Esophagus squamous epithelium (tissue), 5 donors: ENCODE data around the gene GSAP. TPM values are rescaled to one million over a fixed set of nuclear protein-coding genes. Genes with fewer than 3 reads are reported as not detected.
A peak's percentile ranks its signal among the peaks of the same experiment; 100 is the strongest.

Experiments
- DNase-seq: peaks from one replicate; lab custom pipeline; 2025; lab: John Stamatoyannopoulos, UW
- H3K27ac ChIP-seq, 4 donors: fragments of 200-600 bp; sonication (generic); one replicate each; pipeline ENCODE4 v1.5.1; 2016 to 2019; ENCODE audit warnings: mild to moderate bottlenecking in 1 of 4
- H3K27me3 ChIP-seq, 4 donors: fragments of 200-600 bp; sonication (generic); 1 replicate in 3 of 4; 2 replicates in 1 of 4; pipeline versions ENCODE4 v1.5.1 to v1.6.0; 2017 to 2021; ENCODE audit warnings: antibody characterized with exemption in 1 of 4
- H3K36me3 ChIP-seq, 3 donors: fragments of 200-600 bp; sonication (generic); one replicate each; pipeline ENCODE4 v1.5.1; 2016 to 2019
- H3K4me1 ChIP-seq, 3 donors: fragments of 200-600 bp; sonication (generic); one replicate each; pipeline ENCODE4 v1.5.1; 2017 to 2019
- H3K4me3 ChIP-seq, 4 donors: fragments of 200-600 bp; sonication (generic); 1 replicate in 3 of 4; 2 replicates in 1 of 4; pipeline ENCODE4 v1.5.1; 2016 to 2019; ENCODE audit warnings: mild to moderate bottlenecking in 2 of 4, moderate library complexity in 1 of 4
- H3K9me3 ChIP-seq, 3 donors: fragments of 200-600 bp; sonication (generic); one replicate each; pipeline ENCODE4 v1.5.1; 2016 to 2019
- POLR2A ChIP-seq, 4 donors: fragments of 450-650 bp; IDR thresholded peaks; one replicate each; pipeline ENCODE4 v1.6.1; 2017; ENCODE audit warnings: antibody characterized with exemption in 4 of 4, mild to moderate bottlenecking in 4 of 4, moderate library complexity in 3 of 4
- WGBS, 2 donors: methylation state at CpG; one replicate each; pipeline ENCODE4 v1.1.5; 2018; 5-methylcytosine and 5-hydroxymethylcytosine counted together
- intact Hi-C: fragments of 100-400 bp; cut with DNase I; formaldehyde crosslinking; loops from one replicate; pipeline ENCODE4 v1.15.0; 2022
- total RNA-seq, 4 donors: library from RNA; depleted of rRNA; stranded (reverse); fragments of >200 nt; gene quantifications; one replicate each; pipeline ENCODE4 v1.1.0, GENCODE V29; 2016
- TF ChIP-seq, protein P1 (sequence below), 6 experiments: fragments of 450-650 bp in 4 of 6; fragments of 200-600 bp in 2 of 6; sonication (generic) in 2 of 6; IDR thresholded peaks; one replicate each; pipeline ENCODE4 v1.5.1; 2016 to 2019; ENCODE audit warnings: antibody characterized with exemption in 6 of 6, mild to moderate bottlenecking in 4 of 6, moderate library complexity in 4 of 6
- donor health status: DM: yes; HTN: yes; CAD: no.

The GSAP gene
- total RNA-seq, 4 donors from 2014 or later = 5.7 to 22.5 (median 10.8) TPM

- no peak for DNase-seq
- intact Hi-C loops = no loop called here
- no peak overlapping the region for H3K4me3 ChIP-seq
- no peaks in the 10 kb centered on the region for H3K27me3 ChIP-seq
- H3K36me3 ChIP-seq = peaks cover 0 to 29% (median 0%) of the 10 kb centered on the region in 3 donors
- TF ChIP-seq POLR2A (IDR thresholded peaks at IDR 0.05) = no peak
- TF ChIP-seq, protein P1, sequence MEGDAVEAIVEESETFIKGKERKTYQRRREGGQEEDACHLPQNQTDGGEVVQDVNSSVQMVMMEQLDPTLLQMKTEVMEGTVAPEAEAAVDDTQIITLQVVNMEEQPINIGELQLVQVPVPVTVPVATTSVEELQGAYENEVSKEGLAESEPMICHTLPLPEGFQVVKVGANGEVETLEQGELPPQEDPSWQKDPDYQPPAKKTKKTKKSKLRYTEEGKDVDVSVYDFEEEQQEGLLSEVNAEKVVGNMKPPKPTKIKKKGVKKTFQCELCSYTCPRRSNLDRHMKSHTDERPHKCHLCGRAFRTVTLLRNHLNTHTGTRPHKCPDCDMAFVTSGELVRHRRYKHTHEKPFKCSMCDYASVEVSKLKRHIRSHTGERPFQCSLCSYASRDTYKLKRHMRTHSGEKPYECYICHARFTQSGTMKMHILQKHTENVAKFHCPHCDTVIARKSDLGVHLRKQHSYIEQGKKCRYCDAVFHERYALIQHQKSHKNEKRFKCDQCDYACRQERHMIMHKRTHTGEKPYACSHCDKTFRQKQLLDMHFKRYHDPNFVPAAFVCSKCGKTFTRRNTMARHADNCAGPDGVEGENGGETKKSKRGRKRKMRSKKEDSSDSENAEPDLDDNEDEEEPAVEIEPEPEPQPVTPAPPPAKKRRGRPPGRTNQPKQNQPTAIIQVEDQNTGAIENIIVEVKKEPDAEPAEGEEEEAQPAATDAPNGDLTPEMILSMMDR (IDR thresholded peaks at IDR 0.05) = no peak
- WGBS, 2 donors = 54 to 56% methylated on average over 2 of the region's 2 CpGs
- no peaks in the 10 kb centered on the region for H3K9me3 ChIP-seq
- peak overlapping the region in 2 of 4 donors; percentile 3 to 19 for H3K27ac ChIP-seq
- H3K4me1 ChIP-seq = peaks cover 0 to 75% (median 34%) of the 10 kb centered on the region in 3 donors
Measured at GRCh38 chr7:77313085-77313484, 103.1 kb downstream of the GSAP start.

GRCh38 chr7:77310982-77311381 is 105.2 kb downstream of the GSAP start:
- H3K4me1 ChIP-seq = peaks cover 7 to 79% (median 40%) of the 10 kb centered on the region in 3 donors
- peak overlapping the region in 1 of 4 donors; percentile 49 for H3K27ac ChIP-seq
- H3K9me3 ChIP-seq = no peaks in the 10 kb centered on the region
- no peak for TF ChIP-seq POLR2A (IDR thresholded peaks at IDR 0.05)
- TF ChIP-seq, protein P1 (IDR thresholded peaks at IDR 0.05) = no peak
- intact Hi-C loops = no loop called here
- no peaks in the 10 kb centered on the region for H3K27me3 ChIP-seq
- DNase-seq = no peak
- H3K4me3 ChIP-seq = no peak overlapping the region
- peaks cover 0 to 29% (median 0%) of the 10 kb centered on the region in 3 donors for H3K36me3 ChIP-seq
- WGBS, 2 donors = 70 to 73% methylated on average over 5 of the region's 5 CpGs

DNA sequence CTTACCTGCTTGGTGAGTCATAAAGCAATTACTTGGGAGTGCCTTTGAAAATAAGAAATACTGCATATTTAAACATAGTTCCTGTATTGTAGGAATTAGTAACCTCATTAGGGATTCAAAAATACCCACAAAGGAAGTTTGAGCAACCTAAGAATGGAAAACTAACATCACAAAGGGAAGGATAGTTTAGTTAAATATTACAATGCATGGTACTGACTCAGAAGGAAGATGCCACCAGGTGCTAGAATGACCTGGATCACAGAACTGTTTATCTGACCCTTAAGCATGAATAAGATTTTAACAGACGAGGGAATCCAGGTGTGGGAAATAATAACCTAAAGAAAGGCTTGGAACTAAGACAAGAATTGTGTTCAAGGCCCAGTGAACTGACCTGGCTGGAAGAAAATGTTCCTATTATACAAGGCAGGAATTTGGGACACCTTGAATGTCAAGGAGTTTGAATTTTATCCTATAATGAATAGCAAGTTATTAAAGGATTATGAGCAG is 106.4 kb downstream of the GSAP start:
- no peaks in the 10 kb centered on the region for H3K27me3 ChIP-seq
- TF ChIP-seq, protein P1 (IDR thresholded peaks at IDR 0.05) = no peak
- no peak for TF ChIP-seq POLR2A (IDR thresholded peaks at IDR 0.05)
- no peak for DNase-seq
- no peak overlapping the region for H3K4me3 ChIP-seq
- H3K4me1 ChIP-seq = peaks cover 7 to 69% (median 38%) of the 10 kb centered on the region in 3 donors
- WGBS, 2 donors = 33 to 38% methylated on average over 1 of the region's 1 CpG
- H3K27ac ChIP-seq = peak overlapping the region; percentile 49 to 65 (median 58)
- no peaks in the 10 kb centered on the region for H3K9me3 ChIP-seq
- intact Hi-C loops = no loop called here
- peaks cover 0 to 27% (median 0%) of the 10 kb centered on the region in 3 donors for H3K36me3 ChIP-seq

DNA sequence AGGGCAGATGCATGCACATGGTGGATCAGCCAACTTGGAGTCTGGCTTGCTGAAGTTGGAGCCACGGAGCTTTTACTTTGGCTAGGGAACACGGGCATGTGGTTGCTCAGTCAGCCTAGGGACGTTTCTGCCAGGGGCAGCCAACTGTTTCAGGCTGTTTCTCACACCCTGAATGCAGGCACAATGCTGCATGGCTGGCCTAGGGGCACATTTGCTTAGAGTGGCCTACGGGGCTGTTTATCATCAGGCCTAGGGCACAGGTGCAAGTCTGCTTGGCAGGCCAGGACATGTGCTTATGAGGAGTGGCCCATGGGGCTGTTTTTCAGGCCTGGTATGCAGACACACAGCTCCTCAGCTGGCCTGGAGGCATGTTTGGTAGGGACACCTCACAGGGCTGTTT is 107.4 kb downstream of the GSAP start:
- intact Hi-C loops = no loop called here
- 47 to 60% methylated on average over 1 to 3 of the region's 4 CpGs for WGBS, 2 donors

More for the DNA sequence above, 107.4 kb downstream of the GSAP start:
- TF ChIP-seq POLR2A (IDR thresholded peaks at IDR 0.05) = no peak
- TF ChIP-seq, protein P1 (IDR thresholded peaks at IDR 0.05) = no peak
- no peak overlapping the region for H3K4me3 ChIP-seq
- peaks cover 0 to 24% (median 0%) of the 10 kb centered on the region in 3 donors for H3K36me3 ChIP-seq
- peak overlapping the region; percentile 56 to 72 (median 63) for H3K27ac ChIP-seq
- no peaks in the 10 kb centered on the region for H3K9me3 ChIP-seq
- no peak for DNase-seq
- H3K4me1 ChIP-seq = peaks cover 7 to 59% (median 37%) of the 10 kb centered on the region in 3 donors
- no peaks in the 10 kb centered on the region for H3K27me3 ChIP-seq
